Kidney epithelial cell (primary cell): Measurements from ENCODE around the gene CELF5. TPM values are rescaled to one million over a fixed set of nuclear protein-coding genes. Genes with fewer than 3 reads are reported as not detected.

Experiments
- DNase-seq: peaks from one replicate; pipeline ENCODE4 v3.0.0-alpha.2; 2010; ENCODE audit warnings: low read depth
- H3K27me3 ChIP-seq: 2 replicates; pipeline ENCODE4 v1.6.0; 2011; ENCODE audit warnings: low read length; ENCODE audit not compliant: control insufficient read depth, insufficient read depth
- H3K36me3 ChIP-seq: 2 replicates; pipeline ENCODE4 v1.5.1; 2011; ENCODE audit warnings: low read length; ENCODE audit not compliant: control insufficient read depth, insufficient read depth
- H3K4me3 ChIP-seq: 2 replicates; pipeline ENCODE4 v1.5.1; 2011; ENCODE audit warnings: low read depth, mild to moderate bottlenecking, control low read depth, low read length
- CTCF ChIP-seq: IDR thresholded peaks from 2 replicates; pipeline ENCODE4 v1.5.1; 2011; ENCODE audit warnings: mild to moderate bottlenecking, moderate library complexity, low read length, control low read depth, inconsistent platforms; ENCODE audit not compliant: insufficient read depth, poor library complexity, severe bottlenecking
- total RNA-seq: library from RNA; depleted of rRNA; stranded (reverse); fragments of >200 nt; gene quantifications from 2 replicates; pipeline ENCODE4 v1.2.3, GENCODE V29; 2015

The CELF5 gene
- total RNA-seq, 1 donor from 2014 or later = 0.17 TPM

DNA sequence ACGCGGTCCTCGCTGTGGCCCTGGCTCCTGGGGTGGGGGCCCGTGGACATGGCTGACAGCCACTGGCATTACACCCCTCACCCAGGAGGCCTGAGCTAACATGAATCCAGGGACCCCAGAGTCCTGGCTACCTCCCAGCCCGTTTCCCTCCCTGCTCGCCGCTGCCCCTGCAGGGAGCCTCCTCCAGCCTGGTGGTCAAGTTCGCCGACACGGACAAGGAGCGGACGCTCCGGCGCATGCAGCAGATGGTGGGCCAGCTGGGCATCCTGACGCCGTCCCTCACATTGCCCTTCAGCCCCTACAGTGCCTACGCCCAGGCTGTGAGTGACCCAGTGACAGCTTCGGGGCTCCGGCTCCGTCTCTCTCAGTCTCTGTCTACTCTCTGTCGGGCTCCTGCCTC is 56.6 kb downstream of the CELF5 start:
- DNase-seq = no peak
- Histone ChIP-seq H3K27me3 (peaks cover 45% of the 10 kb centered on the region), H3K36me3 (no peaks in the 10 kb centered on the region), H3K4me3 (no peak overlapping the region)
- TF ChIP-seq CTCF = no peak

- H3K36me3 ChIP-seq = no peaks in the 10 kb centered on the region
- peaks cover 45% of the 10 kb centered on the region for H3K27me3 ChIP-seq
- no peak for TF ChIP-seq CTCF
- no peak overlapping the region for H3K4me3 ChIP-seq
- no peak for DNase-seq
These were observed 57.7 kb downstream of the CELF5 start for GRCh38 chr19:3282155-3282554.

GRCh38 chr19:3282564-3282963 is 58.1 kb downstream of the CELF5 start:
- peaks cover 45% of the 10 kb centered on the region for H3K27me3 ChIP-seq
- no peak for DNase-seq
- no peak for TF ChIP-seq CTCF
- H3K36me3 ChIP-seq = no peaks in the 10 kb centered on the region
- H3K4me3 ChIP-seq = no peak overlapping the region

- Histone ChIP-seq H3K27me3 (peaks cover 44% of the 10 kb centered on the region), H3K36me3 (no peaks in the 10 kb centered on the region), H3K4me3 (no peak overlapping the region)
- DNase-seq = no peak
- TF ChIP-seq CTCF = no peak
These were observed 58.8 kb downstream of the CELF5 start for GRCh38 chr19:3283246-3283751.

- TF ChIP-seq CTCF = no peak
- Histone ChIP-seq H3K36me3 (no peaks in the 10 kb centered on the region), H3K27me3 (peaks cover 39% of the 10 kb centered on the region), H3K4me3 (no peak overlapping the region)
- DNase-seq = no peak
These were observed 59.6 kb downstream of the CELF5 start for GRCh38 chr19:3283886-3284657.
